Measurements from ENCODE around the gene MYRIP. TPM values are rescaled to one million over a fixed set of nuclear protein-coding genes. Genes with fewer than 3 reads are reported as not detected.

The MYRIP gene
- total and polyA plus RNA-seq, 8 donors, result 0.29 to 1.9 (median 0.57) TPM

DNA sequence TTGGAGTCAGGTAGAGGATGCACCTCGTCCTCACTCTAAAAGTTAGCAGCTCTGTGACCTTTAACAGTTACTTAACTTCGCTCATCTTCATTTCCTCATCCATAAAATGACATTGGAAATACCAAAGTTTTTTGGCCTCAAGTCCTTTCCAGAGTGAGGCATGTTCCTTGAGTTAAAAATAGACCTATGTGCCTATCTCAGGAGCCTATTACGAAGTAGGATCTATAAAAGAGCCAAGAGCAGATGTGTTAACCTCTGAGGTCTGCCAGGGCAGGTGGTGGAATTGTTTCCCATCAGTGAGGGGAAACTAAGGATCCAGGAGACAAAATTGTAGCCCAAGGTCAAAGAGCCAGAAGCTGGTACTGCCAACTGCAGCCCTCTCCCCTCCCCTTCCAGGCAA lies 379.7 kb downstream of the MYRIP start:
- ATAC-seq (no peak), DNase-seq (no peak)
- H3K27me3 ChIP-seq, result no peaks in the 10 kb centered on the region
- no peak overlapping the region for H3K27ac ChIP-seq
- intact Hi-C loops (cut with DNase I), result no loop called here
- no peak overlapping the region for H3K4me3 ChIP-seq
- no peaks in the 10 kb centered on the region for H3K4me1 ChIP-seq
- no peaks in the 10 kb centered on the region for H3K9me3 ChIP-seq
- TF ChIP-seq, protein P1, sequence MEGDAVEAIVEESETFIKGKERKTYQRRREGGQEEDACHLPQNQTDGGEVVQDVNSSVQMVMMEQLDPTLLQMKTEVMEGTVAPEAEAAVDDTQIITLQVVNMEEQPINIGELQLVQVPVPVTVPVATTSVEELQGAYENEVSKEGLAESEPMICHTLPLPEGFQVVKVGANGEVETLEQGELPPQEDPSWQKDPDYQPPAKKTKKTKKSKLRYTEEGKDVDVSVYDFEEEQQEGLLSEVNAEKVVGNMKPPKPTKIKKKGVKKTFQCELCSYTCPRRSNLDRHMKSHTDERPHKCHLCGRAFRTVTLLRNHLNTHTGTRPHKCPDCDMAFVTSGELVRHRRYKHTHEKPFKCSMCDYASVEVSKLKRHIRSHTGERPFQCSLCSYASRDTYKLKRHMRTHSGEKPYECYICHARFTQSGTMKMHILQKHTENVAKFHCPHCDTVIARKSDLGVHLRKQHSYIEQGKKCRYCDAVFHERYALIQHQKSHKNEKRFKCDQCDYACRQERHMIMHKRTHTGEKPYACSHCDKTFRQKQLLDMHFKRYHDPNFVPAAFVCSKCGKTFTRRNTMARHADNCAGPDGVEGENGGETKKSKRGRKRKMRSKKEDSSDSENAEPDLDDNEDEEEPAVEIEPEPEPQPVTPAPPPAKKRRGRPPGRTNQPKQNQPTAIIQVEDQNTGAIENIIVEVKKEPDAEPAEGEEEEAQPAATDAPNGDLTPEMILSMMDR (IDR thresholded peaks at IDR 0.05), result no peak
- H3K36me3 ChIP-seq, result no peaks in the 10 kb centered on the region

DNA sequence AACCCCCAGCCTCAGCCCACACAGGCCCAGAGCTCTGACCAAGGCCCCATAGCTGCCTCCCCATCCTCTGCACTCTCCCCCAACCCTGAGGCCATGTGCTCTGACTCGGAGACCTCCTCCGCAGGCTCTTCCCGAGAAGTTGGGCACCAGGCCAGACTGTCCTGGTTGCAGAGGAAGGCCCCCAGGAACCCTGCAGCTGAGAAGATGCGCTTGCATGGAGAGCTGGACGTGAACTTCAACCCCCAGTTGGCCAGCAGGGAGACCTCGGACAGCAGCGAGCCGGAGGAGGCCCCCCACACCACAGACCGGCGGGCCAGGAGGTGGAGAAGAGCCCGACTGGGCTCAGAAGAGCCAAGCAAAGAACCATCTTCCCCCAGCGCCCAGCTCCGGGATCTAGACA lies 380.6 kb downstream of the MYRIP start:
- intact Hi-C loops (cut with DNase I), result loop anchor here in 1 of 2 donors (5.0 kb wide), 1 partner anchor 127 kb away; no protein-coding TSS in a partner anchor
- H3K27ac ChIP-seq, result no peak overlapping the region
- DNase-seq (no peak), ATAC-seq (no peak)
- H3K4me3 ChIP-seq, result no peak overlapping the region
- no peaks in the 10 kb centered on the region for H3K27me3 ChIP-seq
- H3K36me3 ChIP-seq, result no peaks in the 10 kb centered on the region
- TF ChIP-seq, protein P1 (IDR thresholded peaks at IDR 0.05), result no peak
- no peaks in the 10 kb centered on the region for H3K4me1 ChIP-seq
- H3K9me3 ChIP-seq, result no peaks in the 10 kb centered on the region

- Histone ChIP-seq H3K27me3 (no peaks in the 10 kb centered on the region), H3K4me3 (no peak overlapping the region), H3K4me1 (no peaks in the 10 kb centered on the region), H3K36me3 (no peaks in the 10 kb centered on the region), H3K9me3 (no peaks in the 10 kb centered on the region), H3K27ac (no peak overlapping the region)
- TF ChIP-seq, protein P1 (IDR thresholded peaks at IDR 0.05), result no peak
- DNase-seq (no peak), ATAC-seq (no peak)
- intact Hi-C loops (cut with DNase I), result loop anchor here in 1 of 2 donors (5.0 kb wide), 1 partner anchor 126 kb away; no protein-coding TSS in a partner anchor
Observed at GRCh38 chr3:40191251-40191650, 381.8 kb downstream of the MYRIP start.

DNA sequence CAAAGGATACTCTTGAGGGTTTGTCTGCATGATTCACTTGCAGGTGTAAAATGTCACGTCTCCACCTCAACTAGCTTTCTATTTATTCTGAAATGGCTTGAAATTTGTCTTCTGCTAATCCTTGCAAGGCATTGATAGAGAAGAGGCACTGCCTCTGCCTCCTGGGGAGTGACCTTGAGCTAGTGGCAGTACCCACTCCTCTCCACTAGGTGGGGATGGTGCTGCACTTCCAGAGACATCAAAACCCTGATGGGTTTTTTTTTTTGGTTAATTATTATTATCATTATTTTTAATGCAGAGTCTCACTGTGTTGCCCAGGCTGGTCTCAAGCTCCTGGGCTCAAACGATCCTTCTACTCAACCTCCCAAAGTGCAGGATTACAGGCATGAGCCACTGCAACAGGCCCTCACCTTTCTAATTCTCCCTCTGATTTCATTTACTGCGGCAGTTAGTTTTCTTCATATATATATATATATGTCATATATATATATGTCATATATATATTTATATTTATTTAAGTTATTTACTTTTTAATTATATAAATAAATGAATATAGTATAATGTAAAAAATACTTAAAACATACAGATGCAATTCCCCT lies 382.5 kb downstream of the MYRIP start:
- Histone ChIP-seq H3K27me3 (no peaks in the 10 kb centered on the region), H3K4me3 (no peak overlapping the region), H3K4me1 (no peaks in the 10 kb centered on the region), H3K27ac (no peak overlapping the region), H3K36me3 (no peaks in the 10 kb centered on the region), H3K9me3 (no peaks in the 10 kb centered on the region)
- DNase-seq (peak in 3 of 4 donors; percentile 33 to 62 (median 57)), ATAC-seq (peak; percentile 96)
- TF ChIP-seq, protein P1 (IDR thresholded peaks at IDR 0.05), result peak; percentile 94 to 96
- intact Hi-C loops (cut with DNase I), result loop anchor here in 1 of 2 donors (5.0 kb wide), 1 partner anchor 125 kb away; no protein-coding TSS in a partner anchor

GRCh38 chr3:40192628-40193027 lies 383.2 kb downstream of the MYRIP start:
- H3K4me3 ChIP-seq, result no peak overlapping the region
- intact Hi-C loops (cut with DNase I), result loop anchor here in 1 of 2 donors (5.0 kb wide), 1 partner anchor 125 kb away; no protein-coding TSS in a partner anchor
- no peaks in the 10 kb centered on the region for H3K36me3 ChIP-seq
- no peaks in the 10 kb centered on the region for H3K27me3 ChIP-seq
- DNase-seq, result no peak
- TF ChIP-seq, protein P1 (IDR thresholded peaks at IDR 0.05), result no peak
- no peak overlapping the region for H3K27ac ChIP-seq
- H3K9me3 ChIP-seq, result no peaks in the 10 kb centered on the region
- no peaks in the 10 kb centered on the region for H3K4me1 ChIP-seq
- ATAC-seq, result no peak
